ENCODE measurements around the gene ZNF407. TPM values are rescaled to one million over a fixed set of nuclear protein-coding genes. Genes with fewer than 3 reads are reported as not detected.
A peak's percentile ranks its signal among the peaks of the same experiment; 100 is the strongest.

ZNF407 gene
- total and polyA plus RNA-seq, 7 donors = 2.4 to 10.2 (median 7.9) TPM

DNA sequence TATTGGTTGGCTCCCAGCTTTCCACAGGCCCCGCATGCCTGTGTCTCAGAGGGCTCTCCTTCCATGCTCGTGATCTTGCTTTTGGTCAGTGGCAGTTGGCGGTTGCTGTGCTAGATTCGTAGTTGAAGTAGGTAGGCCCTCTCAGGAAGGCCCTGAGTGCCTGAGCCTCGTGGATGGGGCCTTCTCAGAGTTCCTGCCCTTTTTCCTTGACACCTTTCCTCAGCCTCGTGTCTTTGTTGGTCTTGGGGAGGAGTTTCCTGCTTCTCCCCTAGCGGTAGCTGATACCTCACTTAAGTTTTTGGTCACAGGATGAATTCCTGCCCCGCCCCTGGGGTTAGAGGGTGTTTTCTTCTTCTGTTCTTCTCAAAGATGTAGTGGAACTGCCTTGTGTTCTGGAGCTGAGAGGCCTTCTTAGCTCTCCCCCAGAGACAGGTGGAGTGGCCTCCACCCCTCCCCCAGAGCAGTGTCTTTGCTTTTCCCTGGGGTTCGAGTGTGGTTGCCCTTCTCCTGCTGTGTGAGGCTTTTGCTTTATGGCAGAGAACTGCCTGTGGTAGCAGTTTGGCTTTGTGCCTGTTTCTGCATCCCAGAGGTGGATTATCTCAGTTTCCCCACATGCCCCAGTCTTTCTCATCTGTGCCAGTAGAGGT, 94.8 kb downstream of the ZNF407 start:
- H3K27me3 ChIP-seq (ENCODE audit: insufficient read depth in 3 of 3, low read length in 2 of 3) = no peaks in the 10 kb centered on the region
- no peaks in the 10 kb centered on the region for H3K4me1 ChIP-seq
- no peak for DNase-seq
- H3K4me3 ChIP-seq = no peak overlapping the region
- no peaks in the 10 kb centered on the region for H3K36me3 ChIP-seq (ENCODE audit: insufficient read depth in 1 of 2, low read depth in 1 of 2)
- TF ChIP-seq, protein P1, sequence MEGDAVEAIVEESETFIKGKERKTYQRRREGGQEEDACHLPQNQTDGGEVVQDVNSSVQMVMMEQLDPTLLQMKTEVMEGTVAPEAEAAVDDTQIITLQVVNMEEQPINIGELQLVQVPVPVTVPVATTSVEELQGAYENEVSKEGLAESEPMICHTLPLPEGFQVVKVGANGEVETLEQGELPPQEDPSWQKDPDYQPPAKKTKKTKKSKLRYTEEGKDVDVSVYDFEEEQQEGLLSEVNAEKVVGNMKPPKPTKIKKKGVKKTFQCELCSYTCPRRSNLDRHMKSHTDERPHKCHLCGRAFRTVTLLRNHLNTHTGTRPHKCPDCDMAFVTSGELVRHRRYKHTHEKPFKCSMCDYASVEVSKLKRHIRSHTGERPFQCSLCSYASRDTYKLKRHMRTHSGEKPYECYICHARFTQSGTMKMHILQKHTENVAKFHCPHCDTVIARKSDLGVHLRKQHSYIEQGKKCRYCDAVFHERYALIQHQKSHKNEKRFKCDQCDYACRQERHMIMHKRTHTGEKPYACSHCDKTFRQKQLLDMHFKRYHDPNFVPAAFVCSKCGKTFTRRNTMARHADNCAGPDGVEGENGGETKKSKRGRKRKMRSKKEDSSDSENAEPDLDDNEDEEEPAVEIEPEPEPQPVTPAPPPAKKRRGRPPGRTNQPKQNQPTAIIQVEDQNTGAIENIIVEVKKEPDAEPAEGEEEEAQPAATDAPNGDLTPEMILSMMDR (IDR thresholded peaks at IDR 0.05) = no peak
- no peak overlapping the region for H3K27ac ChIP-seq
- H3K9me3 ChIP-seq = peaks cover 8% of the 10 kb centered on the region
- WGBS, 3 donors = 84 to 87% (median 85%) methylated on average over 9 of the region's 9 CpGs
- intact Hi-C loops (cut with DNase I) = no loop called here
- ATAC-seq = no peak

DNA sequence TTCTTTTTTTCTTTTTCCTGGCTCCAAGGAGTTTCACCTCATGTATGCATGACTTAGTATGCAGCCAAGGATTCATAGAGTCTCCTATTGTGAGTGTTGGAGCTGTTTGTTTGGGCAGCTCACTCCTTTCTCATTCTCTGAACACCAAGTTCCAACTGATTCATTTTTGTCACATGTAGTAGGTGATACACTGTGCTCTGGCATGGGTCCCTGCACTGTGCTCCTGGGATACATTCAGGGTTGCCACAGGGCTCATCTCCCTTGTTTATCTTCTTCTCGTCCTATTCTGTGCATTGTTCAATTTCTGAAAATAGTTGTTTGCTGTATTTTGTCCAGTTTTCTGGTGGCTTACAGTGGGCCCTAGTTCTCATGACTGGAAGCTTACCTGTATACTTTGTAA, 96.8 kb downstream of the ZNF407 start:
- peak; percentile 68 to 98 (median 88) for ATAC-seq
- H3K36me3 ChIP-seq (ENCODE audit: insufficient read depth in 1 of 2, low read depth in 1 of 2) = no peaks in the 10 kb centered on the region
- intact Hi-C loops (cut with DNase I) = no loop called here
- TF ChIP-seq, protein P1 (IDR thresholded peaks at IDR 0.05) = no peak
- H3K4me1 ChIP-seq = no peaks in the 10 kb centered on the region
- no peaks in the 10 kb centered on the region for H3K9me3 ChIP-seq
- H3K27me3 ChIP-seq (ENCODE audit: insufficient read depth in 3 of 3, low read length in 2 of 3) = no peaks in the 10 kb centered on the region
- DNase-seq = peak in 1 of 2 donors; percentile 64
- H3K27ac ChIP-seq = no peak overlapping the region
- H3K4me3 ChIP-seq = no peak overlapping the region
- 33 to 71% (median 50%) methylated on average over 1 of the region's 1 CpG for WGBS, 3 donors

DNA sequence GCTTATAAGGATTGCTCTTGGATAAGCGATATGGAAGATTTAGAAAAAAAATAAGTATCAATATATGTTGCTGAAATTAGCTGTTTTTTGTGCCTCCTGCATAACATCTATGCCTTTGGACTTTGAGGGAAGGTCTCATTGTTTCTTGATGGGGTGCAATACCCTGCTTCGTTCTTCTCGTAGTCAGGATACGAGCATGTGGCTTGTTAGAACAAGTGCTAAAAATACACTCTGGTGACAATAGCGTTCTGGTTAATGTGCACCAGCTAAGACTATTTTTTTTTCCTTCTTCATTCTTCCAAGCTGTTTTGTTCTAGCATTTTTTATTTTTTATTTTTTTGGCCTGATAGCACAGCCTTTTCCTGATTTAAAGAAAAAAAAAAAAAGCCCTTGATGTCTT, 97.5 kb downstream of the ZNF407 start:
- 68 to 78% (median 69%) methylated on average over 5 of the region's 5 CpGs for WGBS, 3 donors
- ATAC-seq (peak in 3 of 4 donors; percentile 54 to 90 (median 74)), DNase-seq (no peak)
- Histone ChIP-seq H3K27ac (no peak overlapping the region), H3K36me3 (ENCODE audit: insufficient read depth in 1 of 2, low read depth in 1 of 2) (no peaks in the 10 kb centered on the region), H3K4me1 (no peaks in the 10 kb centered on the region), H3K9me3 (no peaks in the 10 kb centered on the region), H3K4me3 (no peak overlapping the region), H3K27me3 (ENCODE audit: insufficient read depth in 3 of 3, low read length in 2 of 3) (no peaks in the 10 kb centered on the region)
- TF ChIP-seq, protein P1 (IDR thresholded peaks at IDR 0.05) = no peak
- intact Hi-C loops (cut with DNase I) = no loop called here

DNA sequence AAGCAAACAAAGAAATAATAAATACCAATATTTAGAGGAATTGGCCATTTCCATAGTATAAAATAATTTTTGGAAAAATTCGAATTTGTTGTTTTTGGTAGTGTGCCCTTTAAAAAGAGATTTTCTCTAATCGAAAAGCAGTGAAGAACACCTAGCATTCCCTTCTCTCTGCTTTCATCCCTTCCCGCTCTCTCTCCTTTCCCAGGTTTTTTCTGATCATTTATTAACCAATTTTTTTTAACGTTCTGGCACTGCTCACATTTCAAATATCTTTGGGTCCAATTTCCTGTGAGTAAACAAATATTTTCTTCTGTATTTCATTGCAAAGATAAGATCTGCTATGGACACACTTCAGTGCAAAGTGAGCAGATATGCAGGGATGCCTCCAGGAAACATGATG, 101.2 kb downstream of the ZNF407 start:
- TF ChIP-seq, protein P1 (IDR thresholded peaks at IDR 0.05) = no peak
- no peak overlapping the region for H3K27ac ChIP-seq
- H3K36me3 ChIP-seq (ENCODE audit: insufficient read depth in 1 of 2, low read depth in 1 of 2) = no peaks in the 10 kb centered on the region
- no peaks in the 10 kb centered on the region for H3K27me3 ChIP-seq (ENCODE audit: insufficient read depth in 3 of 3, low read length in 2 of 3)
- no peak overlapping the region for H3K4me3 ChIP-seq
- WGBS, 3 donors = 84 to 87% (median 86%) methylated on average over 4 of the region's 4 CpGs
- H3K9me3 ChIP-seq = no peaks in the 10 kb centered on the region
- DNase-seq = no peak
- no peaks in the 10 kb centered on the region for H3K4me1 ChIP-seq
- ATAC-seq = no peak
- intact Hi-C loops (cut with DNase I) = no loop called here

DNA sequence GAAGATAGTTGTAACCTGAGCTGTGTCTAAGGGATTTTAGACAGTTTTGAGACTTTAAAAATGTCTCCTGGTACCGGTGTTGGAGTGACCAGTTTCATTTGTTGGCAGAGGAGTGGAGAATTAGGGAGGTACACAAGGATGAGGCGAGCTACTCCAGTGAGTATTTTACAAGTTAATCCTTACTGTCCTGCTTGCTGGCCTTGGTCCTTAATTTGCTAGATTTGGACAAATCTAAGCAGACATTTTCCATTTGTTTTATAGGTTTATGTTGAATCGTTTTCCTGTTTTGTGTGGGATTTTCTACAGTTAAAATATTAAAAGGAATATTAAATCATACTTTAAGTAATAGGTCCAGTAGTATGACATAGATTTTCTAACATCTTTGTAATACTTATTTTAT, 101.8 kb downstream of the ZNF407 start:
- no peaks in the 10 kb centered on the region for H3K27me3 ChIP-seq (ENCODE audit: insufficient read depth in 3 of 3, low read length in 2 of 3)
- no peak overlapping the region for H3K4me3 ChIP-seq
- no peak for ATAC-seq
- DNase-seq = no peak
- 74 to 82% (median 76%) methylated on average over 3 of the region's 3 CpGs for WGBS, 3 donors
- intact Hi-C loops (cut with DNase I) = no loop called here
- H3K36me3 ChIP-seq (ENCODE audit: insufficient read depth in 1 of 2, low read depth in 1 of 2) = no peaks in the 10 kb centered on the region
- TF ChIP-seq, protein P1 (IDR thresholded peaks at IDR 0.05) = no peak
- no peak overlapping the region for H3K27ac ChIP-seq
- no peaks in the 10 kb centered on the region for H3K9me3 ChIP-seq
- H3K4me1 ChIP-seq = no peaks in the 10 kb centered on the region

All from psoas muscle (tissue), 8 donors.